ENCODE measurements around the gene LGR5. TPM values are rescaled to one million over a fixed set of nuclear protein-coding genes. Genes with fewer than 3 reads are reported as not detected.

LGR5 gene
- total and polyA plus RNA-seq, 10 of the 15 experiments (the other 5 are each of a cell fraction or from before 2014, with no cell fraction given): 2.1 TPM; not detected in 9

DNA sequence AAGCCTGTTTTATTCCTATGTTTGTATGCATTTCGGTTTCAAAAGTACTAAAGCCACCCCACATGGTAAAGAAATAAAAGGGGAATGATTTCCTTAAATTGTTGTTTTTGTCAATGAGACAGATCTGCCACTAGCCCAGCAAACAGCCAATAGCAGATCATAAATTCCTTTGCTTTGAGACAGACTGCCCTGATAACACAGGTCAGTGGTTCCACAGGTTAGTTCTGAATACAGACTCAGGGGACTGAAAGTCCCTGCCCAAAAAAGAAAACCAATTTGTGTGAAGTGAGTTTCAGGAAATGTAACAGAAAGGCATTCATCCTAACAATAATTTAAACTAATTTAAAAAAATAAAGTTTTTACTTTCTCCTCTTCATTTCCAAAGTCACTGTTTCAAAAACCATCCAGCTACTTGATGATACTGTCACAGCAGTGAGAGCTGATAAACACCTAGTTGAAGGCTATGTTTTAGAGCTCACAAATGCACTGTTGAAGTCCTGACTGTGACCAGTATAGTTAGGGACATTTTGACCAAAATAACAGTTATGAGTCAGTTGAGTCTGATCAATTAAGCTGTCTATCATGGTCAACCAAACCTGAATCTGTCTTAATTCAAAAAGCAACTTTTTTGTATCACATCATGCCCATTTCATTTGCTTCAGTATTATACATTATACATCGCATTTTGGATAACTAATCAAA, 77.7 kb downstream of the LGR5 start:
- 36% methylated on average over 2 of the region's 2 CpGs for WGBS (ENCODE audit: insufficient coverage, insufficient replicate concordance, low lambda C conversion rate, missing lambda C conversion rate)
- peak; percentile 83 for ATAC-seq
- RAD21 ChIA-PET (ENCODE audit: unreplicated experiment): no interaction called here
- Histone ChIP-seq H3K4me2 (ENCODE audit: control insufficient read depth, insufficient read depth) (no peak overlapping the region), H3K27ac (ENCODE audit: control insufficient read depth, insufficient read depth) (no peak overlapping the region), H3K27me3 (replicated peaks in 1 of 2; ENCODE audit: control insufficient read depth in 2 of 2, insufficient read depth in 2 of 2, low read length in 1 of 2) (no peaks in the 10 kb centered on the region; a peak in 1 of 4 replicates), H3K4me1 (ENCODE audit: control insufficient read depth, insufficient read depth, low read length) (no peaks in the 10 kb centered on the region), H3K36me3 (ENCODE audit: control insufficient read depth in 2 of 2, insufficient read depth in 2 of 2, low read length in 1 of 2) (no peaks in the 10 kb centered on the region), H3K4me3 (no peak overlapping the region), H4K20me1 (ENCODE audit: control insufficient read depth, insufficient read depth) (no peaks in the 10 kb centered on the region), H3K79me2 (ENCODE audit: control insufficient read depth, insufficient read depth, low read length) (no peaks in the 10 kb centered on the region), H3K9ac (ENCODE audit: control insufficient read depth, insufficient read depth, low read length) (no peak overlapping the region), H2AFZ (ENCODE audit: control insufficient read depth, low read depth, low read length) (no peak overlapping the region), H3K9me3 (replicated peaks; ENCODE audit: control insufficient read depth, insufficient read depth, low read length) (no peaks in the 10 kb centered on the region)
- TF ChIP-seq, protein P1, sequence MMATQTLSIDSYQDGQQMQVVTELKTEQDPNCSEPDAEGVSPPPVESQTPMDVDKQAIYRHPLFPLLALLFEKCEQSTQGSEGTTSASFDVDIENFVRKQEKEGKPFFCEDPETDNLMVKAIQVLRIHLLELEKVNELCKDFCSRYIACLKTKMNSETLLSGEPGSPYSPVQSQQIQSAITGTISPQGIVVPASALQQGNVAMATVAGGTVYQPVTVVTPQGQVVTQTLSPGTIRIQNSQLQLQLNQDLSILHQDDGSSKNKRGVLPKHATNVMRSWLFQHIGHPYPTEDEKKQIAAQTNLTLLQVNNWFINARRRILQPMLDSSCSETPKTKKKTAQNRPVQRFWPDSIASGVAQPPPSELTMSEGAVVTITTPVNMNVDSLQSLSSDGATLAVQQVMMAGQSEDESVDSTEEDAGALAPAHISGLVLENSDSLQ (IDR thresholded peaks at IDR 0.05): peak; percentile 40
- no peak for TF ChIP-seq FOS (IDR thresholded peaks at IDR 0.05; ENCODE audit: borderline replicate concordance, extremely low read depth, insufficient read length)
- SMC1A ChIA-PET (ENCODE audit: uncharacterized antibody, unreplicated experiment): no interaction called here
- intact Hi-C loops (cut with micrococcal nuclease; ENCODE audit: unreplicated experiment) (no loop called here), in situ Hi-C loops (cut with MboI) (no loop called here)
- no TSS peak for BruUV-seq (replicated peaks)
- no peak for DNase-seq (ENCODE audit: low read depth, low spot score)
- FAIRE-seq: no peak
- CTCF ChIA-PET: no interaction called here
- POLR2A ChIA-PET: no interaction called here

DNA sequence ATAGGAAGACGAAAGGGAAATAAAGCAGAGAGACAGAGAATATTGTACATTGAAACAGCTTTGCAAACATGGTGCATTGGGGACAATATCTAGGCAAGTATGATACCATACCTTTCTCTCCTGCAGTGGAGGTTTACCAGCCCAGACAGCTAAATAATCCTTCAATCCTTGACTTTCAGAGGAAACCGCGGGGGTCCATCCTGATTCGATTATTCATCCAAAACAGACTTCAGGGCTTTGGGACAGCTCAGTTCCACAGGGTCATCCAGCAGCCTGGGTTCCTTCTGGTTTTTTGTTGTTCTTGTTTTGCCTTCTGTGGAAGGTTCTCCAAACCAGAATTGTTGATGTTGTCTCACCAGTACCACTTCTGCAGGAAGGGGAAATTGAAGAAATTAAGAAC, 81.5 kb downstream of the LGR5 start:
- WGBS (ENCODE audit: insufficient coverage, insufficient replicate concordance, low lambda C conversion rate, missing lambda C conversion rate): 60% methylated on average over 4 of the region's 4 CpGs
- no peaks in the 10 kb centered on the region for H3K79me2 ChIP-seq (ENCODE audit: control insufficient read depth, insufficient read depth, low read length)
- H3K9ac ChIP-seq (ENCODE audit: control insufficient read depth, insufficient read depth, low read length): no peak overlapping the region
- ChIA-PET RAD21 (ENCODE audit: unreplicated experiment) (no interaction called here), SMC1A (ENCODE audit: uncharacterized antibody, unreplicated experiment) (no interaction called here), CTCF (no interaction called here), POLR2A (interaction anchor here (0.6 kb wide), 1 partner anchor 109 kb away, joined by 3 read pairs; no protein-coding TSS in a partner anchor)
- H3K4me3 ChIP-seq: no peak overlapping the region
- ATAC-seq: no peak
- H3K27me3 ChIP-seq (replicated peaks in 1 of 2; ENCODE audit: control insufficient read depth in 2 of 2, insufficient read depth in 2 of 2, low read length in 1 of 2): no peaks in the 10 kb centered on the region; a peak in 1 of 4 replicates
- no TSS peak for BruUV-seq (replicated peaks)
- in situ Hi-C loops (cut with MboI) (no loop called here), intact Hi-C loops (cut with micrococcal nuclease; ENCODE audit: unreplicated experiment) (no loop called here)
- H2AFZ ChIP-seq (ENCODE audit: control insufficient read depth, low read depth, low read length): no peak overlapping the region
- no peak overlapping the region for H3K27ac ChIP-seq (ENCODE audit: control insufficient read depth, insufficient read depth)
- H4K20me1 ChIP-seq (ENCODE audit: control insufficient read depth, insufficient read depth): no peaks in the 10 kb centered on the region
- H3K4me1 ChIP-seq (ENCODE audit: control insufficient read depth, insufficient read depth, low read length): no peaks in the 10 kb centered on the region
- no peaks in the 10 kb centered on the region for H3K9me3 ChIP-seq (replicated peaks; ENCODE audit: control insufficient read depth, insufficient read depth, low read length)
- H3K4me2 ChIP-seq (ENCODE audit: control insufficient read depth, insufficient read depth): no peak overlapping the region
- H3K36me3 ChIP-seq (ENCODE audit: control insufficient read depth in 2 of 2, insufficient read depth in 2 of 2, low read length in 1 of 2): no peaks in the 10 kb centered on the region
- no peak for FAIRE-seq
- DNase-seq (ENCODE audit: low read depth, low spot score): no peak
- TF ChIP-seq RFX5 (IDR thresholded peaks at IDR 0.05; ENCODE audit: low read depth, low read length) (no peak), TCF12 (IDR thresholded peaks at IDR 0.05; ENCODE audit: low read depth, low read length) (no peak), SMAD1 (IDR thresholded peaks at IDR 0.05; ENCODE audit: low read depth, partially characterized antibody) (no peak), BACH1 (IDR thresholded peaks at IDR 0.05; ENCODE audit: borderline replicate concordance) (no peak), LARP7 (IDR thresholded peaks at IDR 0.05) (no peak)
- TF ChIP-seq, protein P2, sequence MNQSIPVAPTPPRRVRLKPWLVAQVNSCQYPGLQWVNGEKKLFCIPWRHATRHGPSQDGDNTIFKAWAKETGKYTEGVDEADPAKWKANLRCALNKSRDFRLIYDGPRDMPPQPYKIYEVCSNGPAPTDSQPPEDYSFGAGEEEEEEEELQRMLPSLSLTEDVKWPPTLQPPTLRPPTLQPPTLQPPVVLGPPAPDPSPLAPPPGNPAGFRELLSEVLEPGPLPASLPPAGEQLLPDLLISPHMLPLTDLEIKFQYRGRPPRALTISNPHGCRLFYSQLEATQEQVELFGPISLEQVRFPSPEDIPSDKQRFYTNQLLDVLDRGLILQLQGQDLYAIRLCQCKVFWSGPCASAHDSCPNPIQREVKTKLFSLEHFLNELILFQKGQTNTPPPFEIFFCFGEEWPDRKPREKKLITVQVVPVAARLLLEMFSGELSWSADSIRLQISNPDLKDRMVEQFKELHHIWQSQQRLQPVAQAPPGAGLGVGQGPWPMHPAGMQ (IDR thresholded peaks at IDR 0.05; ENCODE audit: borderline replicate concordance): no peak
- TF ChIP-seq, protein P3, sequence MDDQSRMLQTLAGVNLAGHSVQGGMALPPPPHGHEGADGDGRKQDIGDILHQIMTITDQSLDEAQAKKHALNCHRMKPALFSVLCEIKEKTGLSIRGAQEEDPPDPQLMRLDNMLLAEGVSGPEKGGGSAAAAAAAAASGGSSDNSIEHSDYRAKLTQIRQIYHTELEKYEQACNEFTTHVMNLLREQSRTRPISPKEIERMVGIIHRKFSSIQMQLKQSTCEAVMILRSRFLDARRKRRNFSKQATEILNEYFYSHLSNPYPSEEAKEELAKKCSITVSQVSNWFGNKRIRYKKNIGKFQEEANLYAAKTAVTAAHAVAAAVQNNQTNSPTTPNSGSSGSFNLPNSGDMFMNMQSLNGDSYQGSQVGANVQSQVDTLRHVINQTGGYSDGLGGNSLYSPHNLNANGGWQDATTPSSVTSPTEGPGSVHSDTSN (IDR thresholded peaks at IDR 0.05; ENCODE audit: insufficient replicate concordance, low read depth, low read length): no peak

Measured in GM12878 (cell line).